SU-DHL-6 (cell line): ENCODE measurements around the gene NEAT1.

Experiments used
- H2AFZ ChIP-seq: fragments of 200-600 bp; sonication (generic); 2 replicates; pipeline ENCODE4 v1.6.1; 2014; ENCODE audit warnings: low read depth, mild to moderate bottlenecking, moderate library complexity, mixed read lengths, antibody characterized with exemption, low read length; ENCODE audit not compliant: severe bottlenecking
- H3F3A ChIP-seq: fragments of 200-600 bp; shearing (Covaris generic); 2 replicates; pipeline ENCODE4 v1.6.0; 2016; ENCODE audit warnings: antibody characterized with exemption, mild to moderate bottlenecking; ENCODE audit not compliant: insufficient read depth
- H3K27ac ChIP-seq: fragments of 200-600 bp; sonication (generic); 2 replicates; pipeline ENCODE4 v1.5.1; 2016; ENCODE audit warnings: low read depth, mild to moderate bottlenecking, low read length, moderate library complexity, mixed read lengths
- H3K27me3 ChIP-seq: fragments of 200-600 bp; sonication (generic), shearing (Covaris generic); 2 replicates; pipeline ENCODE4 v1.6.0; 2014; ENCODE audit warnings: mild to moderate bottlenecking, low read length
- H3K36me3 ChIP-seq: fragments of 200-600 bp; sonication (generic); 2 replicates; pipeline ENCODE4 v1.6.1; 2014; ENCODE audit warnings: mild to moderate bottlenecking, low read length, mixed read lengths
- H3K4me2 ChIP-seq: fragments of 300-600, 200-600 bp; shearing (Covaris generic), sonication (generic); 2 replicates; pipeline ENCODE4 v1.6.0; 2014; ENCODE audit warnings: low read length, low read depth, mild to moderate bottlenecking; ENCODE audit not compliant: poor library complexity, severe bottlenecking
- H3K4me3 ChIP-seq: fragments of 200-600 bp; sonication (generic); 2 replicates; pipeline ENCODE4 v1.5.1; 2014; ENCODE audit warnings: antibody characterized with exemption, low read length, mild to moderate bottlenecking, mixed read lengths; ENCODE audit not compliant: insufficient read depth, poor library complexity, severe bottlenecking
- H3K79me2 ChIP-seq: fragments of 200-600 bp; sonication (generic); 2 replicates; pipeline ENCODE4 v1.6.1; 2014; ENCODE audit warnings: mild to moderate bottlenecking, low read length, moderate library complexity; ENCODE audit not compliant: insufficient read depth
- H3K9ac ChIP-seq: fragments of 200-600 bp; sonication (generic); 2 replicates; pipeline ENCODE4 v1.7.0; 2014; ENCODE audit warnings: mild to moderate bottlenecking, low read length
- H3K9me2 ChIP-seq: fragments of 200-600 bp; sonication (generic); replicated peaks from 2 replicates; pipeline ENCODE4 v1.6.1; 2014; ENCODE audit warnings: low read length; ENCODE audit not compliant: insufficient read depth
- H3K9me3 ChIP-seq: fragments of 200-600 bp; sonication (generic); 2 replicates; pipeline ENCODE4 v1.6.1; 2014; ENCODE audit warnings: low read length, mixed read lengths; ENCODE audit not compliant: insufficient read depth
- H4K20me1 ChIP-seq: fragments of 200-600 bp; sonication (generic); 2 replicates; pipeline ENCODE4 v1.6.1; 2014; ENCODE audit warnings: low read depth, mild to moderate bottlenecking, antibody characterized with exemption, low read length, moderate library complexity, mixed read lengths
- EZH2phosphoT487 ChIP-seq: fragments of 200-600 bp; sonication (generic), shearing (Covaris generic); conservative IDR thresholded peaks from 2 replicates; pipeline ENCODE4 v1.6.1; 2018; ENCODE audit warnings: mild to moderate bottlenecking, antibody characterized with exemption, low read length, moderate library complexity, mixed read lengths
- TF ChIP-seq, protein P1 (sequence below): fragments of 200-600 bp; sonication (generic); IDR thresholded peaks from one replicate; pipeline ENCODE4 v1.5.1; 2017; ENCODE audit warnings: antibody characterized with exemption, mild to moderate bottlenecking, low read length, moderate library complexity; ENCODE audit not compliant: insufficient read depth, poor library complexity, severe bottlenecking

The NEAT1 gene

DNA sequence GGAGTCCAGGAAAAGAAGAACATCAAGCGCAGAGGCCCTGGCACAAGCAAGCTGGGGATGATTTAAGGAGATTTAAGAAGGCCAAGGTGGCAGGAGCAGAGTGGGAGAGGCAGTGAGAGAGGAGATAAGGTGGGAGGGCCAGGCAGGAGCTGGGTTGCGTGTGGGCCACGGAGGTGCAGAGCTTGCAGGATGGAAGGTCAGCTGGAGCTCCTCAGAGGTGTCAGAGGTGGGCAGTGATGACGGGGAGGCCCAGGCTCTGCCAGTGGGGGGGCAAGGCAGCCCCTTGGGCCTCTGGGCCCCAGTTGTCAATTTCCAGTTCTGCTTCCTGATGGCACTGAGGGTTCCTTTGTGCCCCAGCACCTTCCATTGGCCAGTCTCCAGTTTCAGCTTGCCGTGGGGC lies 29.7 kb upstream of the NEAT1 start:
- Histone ChIP-seq H3K9me3 (no peaks in the 10 kb centered on the region), H3K27me3 (no peaks in the 10 kb centered on the region), H3K9me2 (no peaks in the 10 kb centered on the region), H4K20me1 (no peaks in the 10 kb centered on the region), H2AFZ (no peak overlapping the region), H3F3A (no peaks in the 10 kb centered on the region), H3K4me2 (no peak overlapping the region), H3K79me2 (peaks cover 35% of the 10 kb centered on the region), H3K36me3 (no peaks in the 10 kb centered on the region), H3K4me3 (no peak overlapping the region), H3K9ac (no peak overlapping the region), H3K27ac (no peak overlapping the region)
- TF ChIP-seq, protein P1, sequence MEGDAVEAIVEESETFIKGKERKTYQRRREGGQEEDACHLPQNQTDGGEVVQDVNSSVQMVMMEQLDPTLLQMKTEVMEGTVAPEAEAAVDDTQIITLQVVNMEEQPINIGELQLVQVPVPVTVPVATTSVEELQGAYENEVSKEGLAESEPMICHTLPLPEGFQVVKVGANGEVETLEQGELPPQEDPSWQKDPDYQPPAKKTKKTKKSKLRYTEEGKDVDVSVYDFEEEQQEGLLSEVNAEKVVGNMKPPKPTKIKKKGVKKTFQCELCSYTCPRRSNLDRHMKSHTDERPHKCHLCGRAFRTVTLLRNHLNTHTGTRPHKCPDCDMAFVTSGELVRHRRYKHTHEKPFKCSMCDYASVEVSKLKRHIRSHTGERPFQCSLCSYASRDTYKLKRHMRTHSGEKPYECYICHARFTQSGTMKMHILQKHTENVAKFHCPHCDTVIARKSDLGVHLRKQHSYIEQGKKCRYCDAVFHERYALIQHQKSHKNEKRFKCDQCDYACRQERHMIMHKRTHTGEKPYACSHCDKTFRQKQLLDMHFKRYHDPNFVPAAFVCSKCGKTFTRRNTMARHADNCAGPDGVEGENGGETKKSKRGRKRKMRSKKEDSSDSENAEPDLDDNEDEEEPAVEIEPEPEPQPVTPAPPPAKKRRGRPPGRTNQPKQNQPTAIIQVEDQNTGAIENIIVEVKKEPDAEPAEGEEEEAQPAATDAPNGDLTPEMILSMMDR = no peak
- TF ChIP-seq EZH2phosphoT487 = no peak

DNA sequence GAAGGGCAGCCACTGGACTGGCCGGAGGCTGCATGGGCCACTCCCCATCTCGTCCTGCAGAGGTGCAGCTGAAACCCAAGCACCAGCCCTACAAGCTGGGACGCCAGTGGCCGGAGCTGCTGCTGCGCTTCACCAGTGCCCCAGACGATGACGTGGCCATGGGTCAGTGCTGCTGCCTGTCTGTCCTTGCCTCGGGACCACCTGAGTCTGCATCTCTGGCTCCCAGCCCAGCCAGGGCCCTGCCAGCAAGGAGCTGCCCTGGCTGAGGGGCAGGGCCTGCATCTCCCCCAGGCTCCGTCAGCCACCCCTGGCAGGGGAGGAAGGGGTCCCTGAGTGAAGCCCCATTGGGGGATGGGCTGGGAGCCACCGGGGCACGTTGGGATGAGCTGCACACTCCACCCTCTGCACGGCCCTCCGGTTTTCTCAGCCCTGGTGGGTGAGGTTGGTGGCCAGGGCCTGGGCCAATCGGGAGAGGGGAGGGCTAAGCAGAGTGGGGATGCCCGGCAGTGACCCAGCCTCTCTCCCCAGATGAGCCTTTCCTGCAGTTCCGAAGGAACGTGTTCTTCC lies 29.0 kb upstream of the NEAT1 start:
- H3K9me3 ChIP-seq = no peaks in the 10 kb centered on the region
- H3K36me3 ChIP-seq = no peaks in the 10 kb centered on the region
- no peak overlapping the region for H3K9ac ChIP-seq
- no peak for TF ChIP-seq EZH2phosphoT487
- TF ChIP-seq, protein P1 = no peak
- no peak overlapping the region for H3K4me3 ChIP-seq
- H3F3A ChIP-seq = no peaks in the 10 kb centered on the region
- no peak overlapping the region for H3K27ac ChIP-seq
- H3K9me2 ChIP-seq = no peaks in the 10 kb centered on the region
- H3K79me2 ChIP-seq = peaks cover 28% of the 10 kb centered on the region
- H2AFZ ChIP-seq = no peak overlapping the region
- H3K4me2 ChIP-seq = no peak overlapping the region
- no peaks in the 10 kb centered on the region for H3K27me3 ChIP-seq
- H4K20me1 ChIP-seq = no peaks in the 10 kb centered on the region

DNA sequence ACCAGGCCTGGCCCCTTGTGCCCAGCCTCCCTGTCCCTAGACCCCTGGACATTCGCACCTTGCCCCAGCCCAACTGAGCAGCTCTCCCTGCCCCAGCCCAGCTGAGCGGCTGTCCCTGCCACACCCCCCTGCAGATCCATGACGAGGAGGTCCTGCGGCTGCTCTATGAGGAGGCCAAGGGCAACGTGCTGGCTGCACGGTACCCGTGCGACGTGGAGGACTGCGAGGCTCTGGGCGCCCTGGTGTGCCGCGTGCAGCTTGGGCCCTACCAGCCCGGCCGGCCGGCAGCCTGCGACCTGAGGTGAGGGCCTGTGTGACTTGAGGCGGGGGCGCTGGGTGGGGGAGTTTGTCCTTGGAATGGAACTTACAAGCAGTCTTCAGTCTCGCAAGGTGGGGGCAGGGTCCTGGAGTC lies 28.5 kb upstream of the NEAT1 start:
- TF ChIP-seq, protein P1 = no peak
- no peak for TF ChIP-seq EZH2phosphoT487
- Histone ChIP-seq H3K9me3 (no peaks in the 10 kb centered on the region), H3K27ac (no peak overlapping the region), H3K4me3 (no peak overlapping the region), H3K79me2 (peaks cover 23% of the 10 kb centered on the region), H3K9ac (no peak overlapping the region), H3F3A (no peaks in the 10 kb centered on the region), H3K27me3 (no peaks in the 10 kb centered on the region), H3K9me2 (no peaks in the 10 kb centered on the region), H3K4me2 (no peak overlapping the region), H2AFZ (no peak overlapping the region), H4K20me1 (no peaks in the 10 kb centered on the region), H3K36me3 (no peaks in the 10 kb centered on the region)
